HG03342 (cell line): ENCODE results near the gene APPL2.

ENCODE experiments used
- ATAC-seq: cut with Tn5 transposase; IDR thresholded peaks from one replicate; pipeline ENCODE4 v1.9.1; 2021; ENCODE audit warnings: mild to moderate bottlenecking, moderate library complexity; ENCODE audit not compliant: unreplicated experiment

Gene APPL2, protein sequence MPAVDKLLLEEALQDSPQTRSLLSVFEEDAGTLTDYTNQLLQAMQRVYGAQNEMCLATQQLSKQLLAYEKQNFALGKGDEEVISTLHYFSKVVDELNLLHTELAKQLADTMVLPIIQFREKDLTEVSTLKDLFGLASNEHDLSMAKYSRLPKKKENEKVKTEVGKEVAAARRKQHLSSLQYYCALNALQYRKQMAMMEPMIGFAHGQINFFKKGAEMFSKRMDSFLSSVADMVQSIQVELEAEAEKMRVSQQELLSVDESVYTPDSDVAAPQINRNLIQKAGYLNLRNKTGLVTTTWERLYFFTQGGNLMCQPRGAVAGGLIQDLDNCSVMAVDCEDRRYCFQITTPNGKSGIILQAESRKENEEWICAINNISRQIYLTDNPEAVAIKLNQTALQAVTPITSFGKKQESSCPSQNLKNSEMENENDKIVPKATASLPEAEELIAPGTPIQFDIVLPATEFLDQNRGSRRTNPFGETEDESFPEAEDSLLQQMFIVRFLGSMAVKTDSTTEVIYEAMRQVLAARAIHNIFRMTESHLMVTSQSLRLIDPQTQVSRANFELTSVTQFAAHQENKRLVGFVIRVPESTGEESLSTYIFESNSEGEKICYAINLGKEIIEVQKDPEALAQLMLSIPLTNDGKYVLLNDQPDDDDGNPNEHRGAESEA

DNA sequence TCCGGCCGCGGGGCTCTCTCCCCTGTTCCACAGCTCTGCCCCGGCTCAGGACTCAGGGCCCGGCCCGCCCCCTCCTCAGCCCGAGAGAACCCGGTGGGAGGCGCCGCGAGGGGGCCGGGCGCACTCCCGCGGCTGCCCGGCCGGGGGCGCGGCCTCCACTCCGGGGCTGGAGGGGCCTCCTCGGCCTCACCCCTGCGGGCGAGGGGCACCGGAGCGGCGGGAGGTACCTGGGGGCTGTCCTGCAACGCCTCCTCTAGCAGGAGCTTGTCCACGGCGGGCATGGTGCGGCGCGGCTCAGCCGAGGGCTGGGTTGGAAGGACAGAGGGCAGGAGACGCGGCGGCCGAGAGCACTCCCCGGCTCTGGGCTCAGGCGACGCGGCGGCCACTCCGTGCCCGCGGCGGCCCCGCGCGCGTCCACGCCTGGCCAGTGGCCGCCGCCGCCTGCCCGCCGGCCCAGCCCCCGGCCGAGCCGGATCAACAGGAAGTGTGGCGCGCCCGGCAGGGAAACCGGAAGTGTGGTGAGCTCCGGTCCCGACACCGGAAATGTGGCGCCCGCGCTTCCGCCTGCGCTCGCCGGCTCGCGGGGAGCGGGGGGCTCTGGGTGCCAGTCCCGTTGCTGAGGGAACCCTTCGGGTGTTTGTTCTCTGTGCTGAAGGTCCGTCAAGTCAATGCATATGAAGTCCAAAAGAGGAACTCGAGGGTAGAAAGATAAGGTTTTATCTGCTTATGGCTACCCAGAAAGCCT lies at the start of gene APPL2:
TSS of gene APPL2 (minus strand) at position 443 of the 745 bp plus-strand sequence. CDS start at position 281, 162 bp downstream.
- peak; percentile 78 for ATAC-seq

DNA sequence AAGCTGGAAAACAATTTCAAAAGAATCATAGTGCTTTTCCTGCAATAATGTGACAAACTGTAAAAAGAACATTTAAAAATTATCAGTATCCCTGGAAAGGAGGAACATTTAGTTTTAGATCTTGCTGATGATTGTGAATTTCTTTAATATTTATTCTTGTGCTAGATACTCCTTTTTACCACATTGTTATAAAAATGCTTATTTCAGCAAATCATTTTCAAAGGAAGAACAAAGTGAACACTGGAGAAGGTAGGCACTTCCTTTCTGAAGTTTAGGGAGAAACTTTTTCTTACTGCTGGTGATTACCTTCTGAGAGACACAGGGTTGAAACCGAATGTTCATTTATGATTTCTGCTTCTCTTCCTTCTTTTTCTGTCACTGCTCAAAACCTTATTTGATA lies 49.4 kb upstream of the APPL2 start:
- ATAC-seq, result no peak

- no peak for ATAC-seq
Measured at GRCh38 chr12:105281694-105282049, 45.7 kb upstream of the APPL2 start.

GRCh38 chr12:105280966-105281693 lies 45.2 kb upstream of the APPL2 start:
- ATAC-seq, result no peak

- peak; percentile 64 for ATAC-seq
Measured at GRCh38 chr12:105279460-105280056, 43.6 kb upstream of the APPL2 start.

DNA sequence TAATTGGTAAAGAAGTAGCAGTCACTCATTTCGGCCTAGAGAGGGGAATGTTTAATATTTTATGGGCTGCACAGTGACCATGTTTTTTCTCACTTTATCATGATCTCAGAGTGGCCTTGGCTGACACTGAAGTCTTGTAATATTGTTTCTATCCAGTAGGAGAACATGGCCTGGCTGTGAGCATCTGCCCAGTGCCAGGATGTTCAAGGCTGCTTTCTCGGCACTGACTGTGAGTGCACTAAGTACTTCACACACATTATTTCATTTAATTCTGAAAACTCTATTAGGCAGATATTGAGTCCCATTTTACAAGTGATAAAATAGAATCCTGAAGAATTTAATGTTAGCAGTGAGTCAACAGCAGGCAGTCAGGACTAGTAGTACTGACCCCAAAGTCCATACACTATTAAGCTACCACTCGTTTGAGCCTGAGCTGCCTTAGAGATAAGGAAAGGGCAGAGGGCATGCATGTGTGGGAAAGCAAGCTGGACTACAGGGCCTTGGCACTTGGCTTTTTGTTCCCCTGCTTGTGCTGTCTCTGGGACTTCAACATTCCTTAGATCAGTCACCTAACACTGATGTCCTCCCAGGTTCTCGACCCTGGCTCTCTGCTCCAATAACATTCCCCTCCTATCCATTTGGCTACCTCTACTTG lies 42.2 kb upstream of the APPL2 start:
- ATAC-seq, result no peak

DNA sequence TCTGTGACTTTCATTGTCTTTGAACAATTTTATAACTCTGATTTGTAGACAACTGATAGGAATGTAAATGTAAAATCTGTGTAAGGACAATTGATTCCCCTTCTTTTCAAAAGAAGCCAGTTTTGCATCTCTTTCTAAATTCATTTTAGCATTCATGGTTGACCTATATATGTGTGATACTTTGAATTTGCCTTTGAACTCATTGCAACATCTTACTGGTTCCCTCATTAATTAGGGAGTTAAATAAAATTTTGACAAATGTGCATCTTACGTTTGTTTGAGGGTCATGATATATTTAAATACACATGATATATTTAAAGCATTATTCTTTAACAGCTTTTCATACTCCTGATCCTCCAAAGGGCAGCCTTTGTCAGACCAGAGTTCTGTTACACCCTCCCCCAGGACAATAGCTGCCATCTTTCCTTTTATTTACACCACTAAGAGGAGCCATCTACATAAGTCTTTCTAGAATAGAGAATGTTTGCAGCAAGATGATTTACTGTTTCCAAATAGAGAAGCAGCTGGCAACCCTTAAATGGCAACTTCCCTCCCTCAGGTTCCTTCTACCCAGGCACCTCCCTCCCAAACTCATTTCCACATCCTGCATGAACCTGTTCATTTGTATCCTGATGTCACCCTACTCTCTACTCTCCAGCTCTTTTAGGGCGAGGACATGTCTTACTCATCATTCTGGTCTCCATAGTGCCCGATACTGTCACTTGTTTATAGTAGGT lies 40.2 kb upstream of the APPL2 start:
- ATAC-seq, result no peak

DNA sequence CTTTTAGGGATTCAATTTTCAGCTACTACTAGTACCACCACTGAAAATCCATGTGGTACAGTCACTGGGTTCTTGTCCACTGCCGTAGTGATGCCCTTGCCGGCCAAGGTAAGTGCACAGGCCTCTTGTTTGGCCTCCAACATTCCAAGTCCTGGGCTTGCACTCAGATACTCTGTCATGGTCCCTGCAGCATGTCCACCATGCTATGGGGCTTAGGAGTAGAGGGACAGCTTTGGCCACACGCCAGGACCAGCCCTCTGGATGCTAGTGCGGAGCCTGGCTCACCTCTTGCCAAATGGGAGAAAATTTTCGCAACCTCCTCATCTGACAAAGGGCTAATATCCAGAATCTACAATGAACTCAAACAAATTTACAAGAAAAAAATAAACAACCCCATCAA lies 38.6 kb upstream of the APPL2 start:
- no peak for ATAC-seq

DNA sequence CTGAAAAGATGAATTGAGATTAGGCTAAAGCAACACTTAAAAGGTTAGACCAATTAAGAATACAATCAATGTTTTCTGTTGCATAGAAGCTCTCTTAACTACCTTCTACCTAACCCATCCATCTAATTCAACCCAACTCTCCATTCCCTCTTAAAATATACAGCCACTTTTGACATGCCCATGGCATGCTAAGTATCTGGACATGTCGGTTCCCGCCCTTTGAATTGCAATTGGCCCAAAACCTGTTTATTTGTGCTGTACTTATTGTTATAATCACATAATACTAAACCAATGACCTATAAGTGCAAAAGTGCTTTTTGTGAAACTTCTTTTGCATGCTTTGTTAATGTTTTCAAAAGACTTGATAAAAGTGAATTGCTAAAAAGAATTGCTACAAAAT lies 37.6 kb upstream of the APPL2 start:
- no peak for ATAC-seq

DNA sequence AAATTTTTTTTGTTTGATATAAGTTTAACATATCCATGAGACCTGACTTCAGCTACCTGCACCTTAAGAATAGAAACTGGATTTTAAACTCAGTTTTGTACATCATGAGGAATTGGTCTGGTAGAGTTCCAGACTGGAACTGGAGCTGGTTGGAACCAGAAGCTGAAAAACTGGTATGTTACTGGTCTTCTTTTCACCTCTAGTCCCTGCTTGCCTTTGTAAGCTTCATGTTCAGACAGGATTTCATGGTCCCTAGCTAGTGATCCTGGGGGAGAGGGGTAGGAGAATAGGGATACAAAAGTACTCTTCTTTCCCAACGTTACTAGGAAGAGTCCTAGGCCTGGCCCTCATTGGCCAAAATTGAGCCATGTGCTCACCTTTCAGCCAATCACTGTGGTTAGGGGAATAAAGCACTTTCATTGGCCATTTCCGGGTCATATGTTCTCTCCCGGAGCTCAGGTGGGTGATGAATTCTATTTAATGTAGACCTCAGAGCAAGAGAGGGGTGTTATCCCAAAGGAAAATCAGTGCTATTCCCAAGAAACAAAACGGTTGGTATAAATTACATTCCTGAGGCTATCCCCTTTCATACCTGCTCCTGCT lies 36.9 kb upstream of the APPL2 start:
- no peak for ATAC-seq

DNA sequence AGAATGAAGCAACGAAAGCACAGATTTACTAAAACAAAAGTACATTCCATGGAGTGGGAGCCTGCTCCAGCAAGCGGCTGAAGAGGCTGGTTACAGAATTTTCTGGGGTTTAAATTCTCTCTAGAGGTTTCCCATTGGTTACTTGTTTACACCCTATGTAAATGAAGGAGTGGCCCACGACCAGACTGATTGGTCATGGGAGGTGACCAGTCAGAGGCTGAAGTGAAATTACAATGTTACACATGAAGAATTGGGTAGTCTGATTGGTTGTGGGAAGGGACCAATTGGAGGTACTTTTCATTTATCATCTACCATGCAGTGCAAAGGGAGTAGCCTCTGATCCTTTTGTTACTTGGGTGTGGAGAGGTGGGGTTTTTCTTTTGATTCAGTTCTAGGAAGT lies 36.2 kb upstream of the APPL2 start:
- no peak for ATAC-seq

DNA sequence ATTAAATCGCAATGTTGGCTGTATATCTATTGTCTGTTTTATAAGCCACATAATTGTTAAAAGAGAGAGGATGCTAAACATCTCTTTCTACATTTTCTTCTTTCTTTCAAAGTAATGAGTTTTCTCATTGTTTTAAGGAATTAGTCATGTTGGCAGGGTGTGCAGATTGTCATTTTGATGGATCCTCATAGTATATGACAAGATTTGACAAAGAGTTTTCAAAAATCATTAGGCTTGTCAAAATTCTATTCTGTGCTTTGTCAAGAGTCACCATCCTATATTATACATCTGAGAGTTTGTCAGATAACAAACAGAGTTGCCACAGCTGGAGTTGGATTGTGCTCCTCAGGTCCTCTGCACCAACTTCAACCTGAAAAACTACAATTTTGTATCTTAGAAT lies 35.4 kb upstream of the APPL2 start:
- ATAC-seq, result no peak

DNA sequence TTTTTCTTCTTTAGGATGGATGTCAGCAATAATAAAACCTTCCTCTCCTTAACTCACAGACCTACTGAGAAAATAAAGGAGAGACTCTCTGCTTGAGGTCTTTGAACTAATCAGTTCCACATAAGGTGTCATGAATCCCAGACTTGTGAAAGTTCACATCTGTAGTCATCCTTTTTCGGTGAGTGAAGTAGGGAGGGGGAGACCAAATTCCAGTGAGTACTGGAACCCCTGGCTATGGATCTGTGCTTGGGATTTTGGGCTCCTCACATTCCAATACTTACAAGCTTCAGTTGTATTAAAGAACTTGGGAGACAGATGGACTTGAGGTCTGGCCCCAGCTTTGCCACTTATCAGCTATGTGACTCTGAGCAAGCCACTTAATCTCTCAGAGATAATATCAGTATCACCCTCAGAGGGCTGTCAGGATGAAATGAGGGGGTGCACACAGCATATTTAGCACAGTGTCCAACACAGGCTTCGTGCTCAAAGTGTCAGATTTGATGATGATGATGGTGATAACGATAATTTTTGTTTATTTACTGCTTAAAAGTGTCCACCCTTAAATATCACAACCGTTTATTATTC lies 34.8 kb upstream of the APPL2 start:
- ATAC-seq, result no peak

GRCh38 chr12:105267711-105268110 lies 31.7 kb upstream of the APPL2 start:
- ATAC-seq, result no peak

DNA sequence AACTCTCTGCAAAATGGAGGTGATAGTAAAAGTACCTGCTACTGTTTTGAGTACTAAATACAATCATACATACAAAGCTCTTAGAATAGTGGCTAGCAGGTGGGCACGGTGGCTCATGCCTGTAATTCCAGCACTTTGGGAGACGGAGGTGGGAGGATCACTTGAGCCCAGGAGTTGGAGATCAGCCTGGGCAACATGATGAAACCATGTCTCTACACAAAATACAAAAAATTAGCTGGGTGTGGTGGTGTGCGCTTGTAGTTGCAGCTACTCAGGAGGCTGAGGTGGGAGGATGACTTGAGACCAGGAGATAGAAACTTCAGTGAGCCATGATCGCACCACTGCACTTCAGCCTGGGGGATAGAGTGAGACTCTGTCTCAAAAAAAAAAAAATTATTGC lies 28.8 kb upstream of the APPL2 start:
- ATAC-seq, result no peak

DNA sequence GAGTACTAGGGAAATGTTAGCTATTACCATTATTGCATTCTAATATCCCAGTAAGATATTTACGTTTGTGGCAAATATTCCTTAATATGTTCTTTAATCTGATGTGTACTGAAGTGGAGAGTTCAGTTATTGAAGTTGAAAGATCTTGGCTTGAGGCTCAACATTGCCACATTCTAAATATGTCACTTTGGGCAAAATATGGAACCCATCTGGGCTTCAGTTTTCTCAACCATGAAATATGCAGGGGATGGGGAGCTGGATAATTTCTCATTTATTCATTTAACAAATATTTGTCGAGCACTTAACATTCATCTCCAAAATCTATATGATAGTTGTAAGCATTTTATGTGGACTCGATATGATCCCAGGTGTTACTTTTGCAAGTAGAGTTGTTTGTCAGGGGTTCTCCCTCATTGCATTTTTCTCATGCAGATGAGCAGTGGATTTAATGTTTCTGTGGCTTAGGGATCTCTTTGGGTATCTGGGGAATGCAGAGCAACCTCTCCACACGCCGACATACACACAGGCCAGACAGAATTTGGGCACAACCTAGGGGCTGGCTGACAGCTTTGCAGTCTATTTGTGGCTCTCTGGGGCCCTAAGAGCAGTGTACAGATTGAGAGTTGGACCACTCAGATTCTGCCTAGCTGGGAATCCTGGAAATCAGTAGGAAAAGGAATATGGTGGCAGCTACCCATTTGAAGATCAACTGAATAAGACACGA lies 26.6 kb upstream of the APPL2 start:
- ATAC-seq, result no peak

DNA sequence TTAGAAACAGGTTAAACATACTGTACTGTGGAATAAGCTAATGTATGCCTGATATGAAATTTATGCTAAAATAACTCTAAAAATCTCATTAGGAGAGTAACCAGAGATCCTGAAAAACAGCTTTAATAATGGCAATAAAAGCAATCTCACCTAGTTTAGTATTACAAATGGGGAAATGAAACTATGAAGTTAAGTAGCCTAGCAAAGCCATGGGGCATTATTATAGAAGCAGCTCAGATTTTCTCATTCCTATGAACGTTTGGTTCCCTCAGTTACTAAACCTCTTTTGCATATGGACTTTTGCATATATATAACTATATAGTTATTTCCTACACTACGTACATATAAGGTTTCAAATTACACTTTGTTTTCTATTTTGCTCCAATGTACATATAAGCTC lies 25.0 kb upstream of the APPL2 start:
- ATAC-seq, result no peak

DNA sequence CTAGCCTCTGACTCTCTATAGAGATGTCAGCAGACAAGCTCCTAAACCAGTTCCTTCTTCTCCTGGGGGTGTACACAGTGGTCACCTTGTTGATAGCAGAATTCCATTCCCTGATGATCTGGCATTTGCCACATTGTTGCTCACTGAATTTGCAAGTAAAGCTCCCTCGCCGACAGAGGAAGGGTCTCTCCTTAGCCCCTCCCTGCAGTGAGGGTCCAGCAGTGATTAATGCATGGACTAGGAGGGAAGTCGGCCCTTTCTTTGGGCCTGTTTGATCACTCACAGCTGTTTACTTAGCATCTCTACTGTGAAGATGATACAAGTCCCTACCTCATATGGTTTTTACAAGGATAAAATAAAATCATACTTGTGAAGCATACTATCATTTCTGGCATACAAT lies 23.3 kb upstream of the APPL2 start:
- no peak for ATAC-seq
